ENCODE data around the gene HYCC2.

DNA sequence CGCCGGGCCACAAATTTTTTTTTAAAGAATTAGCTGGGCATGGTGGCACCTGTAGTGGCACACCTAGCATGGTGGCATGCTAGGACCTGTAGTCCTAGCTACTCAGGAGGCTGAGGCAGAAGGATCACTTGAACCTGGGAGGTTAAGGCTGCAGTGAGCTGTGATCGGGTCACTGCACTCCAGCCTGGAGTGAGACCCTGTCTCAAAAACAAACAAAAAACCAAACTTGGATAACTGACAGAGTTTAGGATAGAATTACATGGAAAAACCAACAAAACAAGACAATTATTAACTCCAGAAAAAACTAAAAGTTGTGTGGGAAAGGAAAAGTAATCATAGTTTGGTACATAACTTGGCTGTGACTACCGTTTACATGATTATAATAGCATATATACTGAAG lies 42.9 kb upstream of the HYCC2 start:
- TF ChIP-seq EZH2 (IDR thresholded peaks at IDR 0.05) (no peak), POLR2AphosphoS5 (IDR thresholded peaks at IDR 0.05; ENCODE audit: borderline replicate concordance, low read depth, low read length) (no peak)
